Progenitor cell of endocrine pancreas (in vitro differentiated cells): ENCODE data around the gene CAPN14. TPM values are rescaled to one million over a fixed set of nuclear protein-coding genes. Genes with fewer than 3 reads are reported as not detected.

Source experiments
- DNase-seq: peaks from one replicate; pipeline ENCODE4 v3.0.0; 2021; ENCODE audit warnings: low spot score; ENCODE audit not compliant: unreplicated experiment
- H3K27ac Mint-ChIP-seq: 2 replicates; pipeline ENCODE4 v1.8.0; 2021; ENCODE audit warnings: mild to moderate bottlenecking, moderate library complexity, mixed read lengths
- H3K27me3 Mint-ChIP-seq: 2 replicates; pipeline ENCODE4 v1.8.0; 2021; ENCODE audit warnings: mixed read lengths
- H3K36me3 Mint-ChIP-seq: 2 replicates; pipeline ENCODE4 v1.8.0; 2022; ENCODE audit warnings: mixed read lengths; ENCODE audit not compliant: insufficient read depth
- H3K4me1 Mint-ChIP-seq: 2 replicates; pipeline ENCODE4 v1.8.0; 2021; ENCODE audit warnings: low read depth, mixed read lengths
- H3K4me3 Mint-ChIP-seq: 2 replicates; pipeline ENCODE4 v1.8.0; 2021; ENCODE audit warnings: low read depth, mild to moderate bottlenecking, moderate library complexity, mixed read lengths
- H3K9me3 Mint-ChIP-seq: 2 replicates; pipeline ENCODE4 v1.8.0; 2021; ENCODE audit warnings: low read depth, mixed read lengths
- total RNA-seq: library from RNA; stranded (reverse); gene quantifications from 2 replicates; pipeline ENCODE4 v1.2.1, GENCODE V29; 2021
- TF ChIP-seq, protein P1 (sequence below): fragments of 200-600 bp; sonication (generic); IDR thresholded peaks from one replicate; pipeline ENCODE4 v1.5.0; 2021; ENCODE audit warnings: antibody characterized with exemption, mild to moderate bottlenecking; ENCODE audit not compliant: unreplicated experiment

Gene CAPN14
- total RNA-seq, 1 donor from 2014 or later, result 0.50 TPM

- Mint-ChIP-seq H3K9me3 (no peaks in the 10 kb centered on the region), H3K36me3 (no peaks in the 10 kb centered on the region), H3K27me3 (peaks cover 67% of the 10 kb centered on the region), H3K27ac (no peak overlapping the region), H3K4me1 (no peaks in the 10 kb centered on the region), H3K4me3 (no peak overlapping the region)
- TF ChIP-seq, protein P1, sequence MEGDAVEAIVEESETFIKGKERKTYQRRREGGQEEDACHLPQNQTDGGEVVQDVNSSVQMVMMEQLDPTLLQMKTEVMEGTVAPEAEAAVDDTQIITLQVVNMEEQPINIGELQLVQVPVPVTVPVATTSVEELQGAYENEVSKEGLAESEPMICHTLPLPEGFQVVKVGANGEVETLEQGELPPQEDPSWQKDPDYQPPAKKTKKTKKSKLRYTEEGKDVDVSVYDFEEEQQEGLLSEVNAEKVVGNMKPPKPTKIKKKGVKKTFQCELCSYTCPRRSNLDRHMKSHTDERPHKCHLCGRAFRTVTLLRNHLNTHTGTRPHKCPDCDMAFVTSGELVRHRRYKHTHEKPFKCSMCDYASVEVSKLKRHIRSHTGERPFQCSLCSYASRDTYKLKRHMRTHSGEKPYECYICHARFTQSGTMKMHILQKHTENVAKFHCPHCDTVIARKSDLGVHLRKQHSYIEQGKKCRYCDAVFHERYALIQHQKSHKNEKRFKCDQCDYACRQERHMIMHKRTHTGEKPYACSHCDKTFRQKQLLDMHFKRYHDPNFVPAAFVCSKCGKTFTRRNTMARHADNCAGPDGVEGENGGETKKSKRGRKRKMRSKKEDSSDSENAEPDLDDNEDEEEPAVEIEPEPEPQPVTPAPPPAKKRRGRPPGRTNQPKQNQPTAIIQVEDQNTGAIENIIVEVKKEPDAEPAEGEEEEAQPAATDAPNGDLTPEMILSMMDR, result no peak
- DNase-seq, result no peak
Measured at GRCh38 chr2:31131871-31132270, 85.4 kb downstream of the CAPN14 start.

DNA sequence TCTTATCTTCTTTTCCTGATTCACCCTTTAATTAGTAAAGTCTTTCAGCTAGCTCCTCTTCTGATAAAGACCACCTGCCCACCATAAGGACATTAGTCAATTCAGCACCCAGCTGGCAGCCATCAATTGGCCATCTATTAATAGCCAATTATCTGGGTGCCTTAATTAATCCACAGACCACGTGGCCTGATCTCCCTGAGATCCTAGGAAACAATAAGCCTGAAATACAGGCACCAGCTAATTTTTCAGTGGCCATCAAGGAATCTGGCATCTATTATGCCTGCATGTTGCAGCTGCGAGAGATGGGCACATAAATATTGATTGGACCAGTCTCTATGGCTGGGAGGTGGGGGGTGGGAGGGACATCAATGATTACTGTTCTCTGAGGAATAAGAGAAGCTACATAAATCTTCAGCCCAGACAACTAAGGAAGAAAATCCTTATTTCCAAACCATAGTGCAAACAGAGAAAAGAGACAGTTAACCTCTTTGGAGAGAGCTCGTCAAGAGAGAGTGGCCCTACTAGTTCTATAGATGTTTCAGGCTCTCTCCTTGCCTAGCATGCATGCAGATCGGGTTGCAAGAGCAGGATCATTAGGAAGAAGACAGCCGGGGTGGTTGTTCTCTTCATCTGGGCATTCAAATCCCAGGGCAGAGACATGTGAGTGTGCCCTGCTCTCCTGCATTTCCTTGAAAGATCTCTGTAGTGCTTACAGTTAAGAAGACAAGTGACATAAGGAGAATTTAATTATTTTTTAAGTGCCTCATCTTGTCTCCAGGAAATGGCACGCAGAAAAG lies 87.7 kb downstream of the CAPN14 start:
- Mint-ChIP-seq H3K9me3 (no peaks in the 10 kb centered on the region), H3K4me3 (no peak overlapping the region), H3K36me3 (no peaks in the 10 kb centered on the region), H3K27ac (no peak overlapping the region), H3K4me1 (no peaks in the 10 kb centered on the region), H3K27me3 (peaks cover 61% of the 10 kb centered on the region)
- TF ChIP-seq, protein P1, result no peak
- no peak for DNase-seq

DNA sequence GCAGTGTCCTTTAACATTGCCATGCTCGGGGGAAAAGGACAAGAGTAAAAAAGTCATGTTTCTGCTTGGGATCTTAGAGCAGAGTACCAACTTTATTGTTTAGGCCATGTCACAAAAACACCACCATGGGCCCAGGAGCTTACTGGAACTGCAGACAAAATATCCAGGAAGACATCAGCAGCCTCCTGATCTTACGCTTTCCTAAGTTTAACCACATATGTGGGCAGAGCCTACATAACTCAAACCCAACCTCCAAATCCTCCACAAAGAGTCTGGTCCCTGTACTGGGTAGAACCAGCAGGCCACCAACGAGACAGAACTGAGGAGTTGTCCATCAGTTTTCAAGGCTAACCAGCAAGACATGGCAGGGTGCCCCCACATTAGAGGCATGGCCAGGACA lies 89.4 kb downstream of the CAPN14 start:
- no peaks in the 10 kb centered on the region for H3K4me1 Mint-ChIP-seq
- H3K36me3 Mint-ChIP-seq, result no peaks in the 10 kb centered on the region
- H3K27me3 Mint-ChIP-seq, result peaks cover 56% of the 10 kb centered on the region
- no peak overlapping the region for H3K4me3 Mint-ChIP-seq
- DNase-seq, result no peak
- no peaks in the 10 kb centered on the region for H3K9me3 Mint-ChIP-seq
- no peak overlapping the region for H3K27ac Mint-ChIP-seq
- TF ChIP-seq, protein P1, result no peak

DNA sequence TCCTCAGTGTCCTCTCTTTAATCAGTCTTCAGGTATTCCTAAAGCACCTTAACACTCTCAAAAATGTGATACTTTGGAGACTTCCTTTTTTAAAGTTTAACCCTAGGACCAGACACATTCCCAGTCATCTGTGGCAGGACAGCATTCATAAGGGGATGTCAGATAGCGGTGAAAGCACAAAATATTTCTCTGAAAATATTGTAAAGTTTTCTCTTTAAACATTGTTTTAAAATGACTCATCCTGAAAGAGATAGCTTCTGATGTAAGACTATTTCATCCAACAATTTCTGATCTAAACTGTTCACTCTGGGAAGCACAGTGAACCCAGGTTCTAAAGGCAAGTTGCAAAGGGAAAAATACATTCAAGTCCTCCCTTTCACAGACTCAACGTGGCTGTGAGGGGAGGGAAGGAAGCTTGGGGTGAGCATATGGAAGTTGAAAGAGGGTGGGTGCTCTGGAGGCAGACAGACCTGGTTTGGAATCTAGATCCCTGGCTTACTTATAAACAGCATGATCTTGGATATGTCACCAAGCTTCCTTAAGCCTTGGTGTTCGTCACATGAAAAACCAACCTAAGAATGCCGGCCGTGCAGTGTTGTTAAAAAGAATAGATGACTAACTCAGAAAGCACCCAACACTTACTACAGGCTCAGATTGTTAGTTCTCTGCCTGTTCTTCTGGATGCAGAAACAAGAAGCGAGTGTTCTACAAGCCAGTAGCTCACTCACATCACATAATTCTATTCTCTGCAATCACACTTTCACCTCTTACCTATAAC lies 91.2 kb downstream of the CAPN14 start:
- DNase-seq, result no peak
- H3K4me3 Mint-ChIP-seq, result no peak overlapping the region
- H3K4me1 Mint-ChIP-seq, result no peaks in the 10 kb centered on the region
- TF ChIP-seq, protein P1, result no peak
- H3K27ac Mint-ChIP-seq, result no peak overlapping the region
- peaks cover 49% of the 10 kb centered on the region for H3K27me3 Mint-ChIP-seq
- H3K36me3 Mint-ChIP-seq, result no peaks in the 10 kb centered on the region
- no peaks in the 10 kb centered on the region for H3K9me3 Mint-ChIP-seq

DNA sequence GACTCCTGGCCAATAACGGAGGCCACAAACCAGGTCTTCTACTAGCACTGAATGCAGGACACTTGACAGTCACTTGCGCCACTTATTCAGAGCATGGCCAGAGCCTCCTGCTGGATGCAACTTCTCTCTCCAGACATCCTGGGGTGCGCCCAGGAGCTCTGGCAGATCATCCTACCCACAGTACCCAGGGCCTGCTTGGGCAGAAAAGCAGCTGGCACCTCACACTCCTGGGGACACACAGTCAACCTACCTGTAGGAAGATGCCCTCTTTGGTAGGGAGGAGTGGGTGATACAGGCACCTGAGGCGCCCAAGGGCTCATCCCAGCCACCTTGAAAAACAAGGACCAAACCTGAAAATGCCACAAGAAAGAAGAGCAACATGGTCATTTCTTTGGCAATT lies 92.4 kb downstream of the CAPN14 start:
- H3K27ac Mint-ChIP-seq, result no peak overlapping the region
- no peaks in the 10 kb centered on the region for H3K9me3 Mint-ChIP-seq
- TF ChIP-seq, protein P1, result no peak
- H3K36me3 Mint-ChIP-seq, result no peaks in the 10 kb centered on the region
- no peak overlapping the region for H3K4me3 Mint-ChIP-seq
- DNase-seq, result no peak
- H3K27me3 Mint-ChIP-seq, result peaks cover 47% of the 10 kb centered on the region
- H3K4me1 Mint-ChIP-seq, result no peaks in the 10 kb centered on the region

Other genes starting within 250 kb of the CAPN14 start
- gene GALNT14, start 79.1 kb downstream of the CAPN14 start, total RNA-seq, result 0.91 and 1.2 TPM in 2 replicates
- gene EHD3, start 16.6 kb upstream of the CAPN14 start, total RNA-seq, result 7.0 and 7.3 TPM in 2 replicates
- gene XDH, start 197.2 kb upstream of the CAPN14 start, total RNA-seq, result 4.8 and 5.6 TPM in 2 replicates